Lung (tissue), 12 donors: ENCODE measurements around the gene ASIC2. TPM values are rescaled to one million over a fixed set of nuclear protein-coding genes. Genes with fewer than 3 reads are reported as not detected.

Experiments
- ATAC-seq: fragments of 200-7000 bp; cut with Tn5 transposase; one replicate; pipeline ENCODE4 v1.9.1; 2020; ENCODE audit warnings: moderate number of reproducible peaks; ENCODE audit not compliant: insufficient read depth, low FRiP score
- DNase-seq, 3 donors: peaks; one replicate each; pipeline ENCODE4 v3.0.0-alpha.2; 2013 to 2017
- H3K27ac ChIP-seq, 2 donors: one replicate each; pipeline ENCODE4 v1.5.1; 2013; ENCODE audit warnings: mild to moderate bottlenecking in 2 of 2, moderate library complexity in 2 of 2, control low read depth in 1 of 2, inconsistent platforms in 1 of 2, low read depth in 1 of 2, low read length in 1 of 2
- H3K27me3 ChIP-seq, 3 donors: one replicate each; pipeline ENCODE4 v1.5.1; 2013; ENCODE audit warnings: low read length in 2 of 3; ENCODE audit not compliant: control insufficient read depth in 3 of 3, insufficient read depth in 3 of 3
- H3K36me3 ChIP-seq, 4 donors: one replicate each; pipeline ENCODE4 v1.5.1; 2013; ENCODE audit warnings: low read length in 4 of 4, mild to moderate bottlenecking in 1 of 4, moderate library complexity in 1 of 4; ENCODE audit not compliant: control insufficient read depth in 4 of 4, insufficient read depth in 4 of 4
- H3K4me1 ChIP-seq, 5 donors: one replicate each; pipeline ENCODE4 v1.5.1; 2013; ENCODE audit warnings: low read length in 5 of 5, mild to moderate bottlenecking in 2 of 5, moderate library complexity in 1 of 5; ENCODE audit not compliant: control insufficient read depth in 5 of 5, insufficient read depth in 5 of 5
- H3K4me3 ChIP-seq: one replicate; pipeline ENCODE4 v1.5.1; 2013; ENCODE audit warnings: mild to moderate bottlenecking, control low read depth, moderate library complexity
- H3K9ac ChIP-seq, 2 donors: one replicate each; pipeline ENCODE4 v1.5.1; 2013; ENCODE audit warnings: low read length in 2 of 2, control low read depth in 1 of 2; ENCODE audit not compliant: insufficient read depth in 1 of 2
- H3K9me3 ChIP-seq, 4 donors: one replicate each; pipeline ENCODE4 v1.5.1; 2013; ENCODE audit warnings: low read length in 3 of 4, mild to moderate bottlenecking in 1 of 4, moderate library complexity in 1 of 4; ENCODE audit not compliant: control insufficient read depth in 4 of 4, insufficient read depth in 3 of 4
- CTCF ChIP-seq: IDR thresholded peaks from 2 replicates; pipeline ENCODE4 v1.5.1; 2012; ENCODE audit warnings: mild to moderate bottlenecking; ENCODE audit errors: control extremely low read depth, extremely low read depth
- WGBS, 2 donors: extraction: QIAGEN DNeasy Blood & Tissue Kit; methylation state at CpG; one replicate each; pipeline ENCODE4 v1.1.7; 2013; 5-methylcytosine and 5-hydroxymethylcytosine counted together
- polyA plus RNA-seq, 2 donors: library from polyadenylated mRNA; stranded (reverse); fragments of 200-250 nt; gene quantifications; one replicate each; pipeline ENCODE4 v1.2.1, GENCODE V29; 2013
- total RNA-seq, 2 donors: library from RNA; depleted of rRNA in 1 of 2; stranded (reverse); fragments of >200 nt in 1 of 2; gene quantifications; one replicate each; pipeline ENCODE4 v1.2.1, GENCODE V29; 2014 to 2021
- donor health status: control.
- donor health status: control.
- donor health status: Bipolar disorder and iron deficiency.
- donor health status: healthy.
- donor health status: DM: yes; HTN: yes; CAD: no.

The ASIC2 gene
- total and polyA plus RNA-seq, 4 donors = 0.03 to 0.28 (median 0.14) TPM; not detected in 1

DNA sequence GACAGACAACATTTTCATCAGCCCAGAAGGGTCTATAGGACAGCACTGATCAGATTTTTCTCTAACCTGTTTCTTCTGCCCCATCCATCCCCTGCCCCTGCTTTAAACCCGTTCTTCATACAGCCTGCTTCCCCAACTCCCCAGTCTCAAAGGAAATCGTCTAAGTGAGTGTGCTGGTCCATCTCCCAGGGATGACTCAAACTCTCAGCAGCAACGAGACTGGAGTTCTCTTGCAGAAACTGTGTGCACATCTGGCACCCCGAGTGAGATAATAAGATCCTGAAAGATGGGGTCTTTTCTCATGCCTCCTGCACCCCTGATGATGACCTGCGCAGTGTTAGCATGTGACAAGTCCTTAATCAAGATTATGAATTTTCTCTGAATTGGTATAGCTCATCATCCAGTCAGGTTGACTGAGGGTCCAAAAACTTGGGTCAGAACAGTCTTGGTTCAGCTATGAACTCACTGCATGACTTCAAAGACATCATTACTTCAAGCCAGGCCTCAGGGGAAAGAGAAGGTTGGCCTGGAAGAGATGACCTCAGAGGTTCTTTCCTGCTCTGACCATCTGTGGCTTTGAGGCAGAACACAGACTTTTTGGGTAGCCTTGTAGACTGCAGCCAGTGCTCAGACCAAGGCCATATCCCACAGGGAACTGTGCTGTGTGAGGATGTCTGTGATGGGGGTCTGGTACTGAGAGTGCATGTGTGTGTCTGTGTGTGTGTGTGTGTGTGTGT, 183.6 kb downstream of the ASIC2 start:
- no peak overlapping the region for H3K9ac ChIP-seq
- no peak overlapping the region for H3K4me3 ChIP-seq
- no peaks in the 10 kb centered on the region for H3K36me3 ChIP-seq
- WGBS, 2 donors = 75 to 83% methylated on average over 5 of the region's 5 CpGs
- H3K27me3 ChIP-seq = no peaks in the 10 kb centered on the region
- H3K9me3 ChIP-seq = peaks cover 0 to 2% (median 0%) of the 10 kb centered on the region in 4 donors
- H3K27ac ChIP-seq = no peak overlapping the region
- no peak for ATAC-seq
- no peak for TF ChIP-seq CTCF
- H3K4me1 ChIP-seq = peaks cover 0 to 28% (median 0%) of the 10 kb centered on the region in 5 donors
- DNase-seq = no peak

GRCh38 chr17:33106525-33107165, 186.4 kb downstream of the ASIC2 start:
- DNase-seq = peak in 2 of 3 donors; percentile 21 to 50
- Histone ChIP-seq H3K27ac (no peak overlapping the region), H3K36me3 (no peaks in the 10 kb centered on the region), H3K4me3 (no peak overlapping the region), H3K4me1 (peaks cover 0 to 3% (median 0%) of the 10 kb centered on the region in 5 donors), H3K9me3 (peaks cover 0 to 2% (median 0%) of the 10 kb centered on the region in 4 donors), H3K9ac (no peak overlapping the region), H3K27me3 (no peaks in the 10 kb centered on the region)
- no peak for ATAC-seq
- no peak for TF ChIP-seq CTCF
- WGBS, 2 donors = 61 to 64% methylated on average over 6 of the region's 6 CpGs

- H3K36me3 ChIP-seq = no peaks in the 10 kb centered on the region
- ATAC-seq = no peak
- peaks cover 0 to 2% (median 0%) of the 10 kb centered on the region in 4 donors for H3K9me3 ChIP-seq
- H3K27me3 ChIP-seq = no peaks in the 10 kb centered on the region
- no peak overlapping the region for H3K9ac ChIP-seq
- WGBS, 2 donors = 54 to 74% methylated on average over 3 of the region's 3 CpGs
- H3K4me1 ChIP-seq = peaks cover 0 to 3% (median 0%) of the 10 kb centered on the region in 5 donors
- no peak overlapping the region for H3K27ac ChIP-seq
- TF ChIP-seq CTCF = no peak
- no peak overlapping the region for H3K4me3 ChIP-seq
- no peak for DNase-seq
These were observed 187.2 kb downstream of the ASIC2 start for GRCh38 chr17:33105911-33106310.
